OCI-LY3 (cell line): ENCODE results near the gene VPS35L.

Experiments used
- EZH2phosphoT487 ChIP-seq: fragments of 200-600 bp; shearing (Covaris generic); IDR thresholded peaks from 2 replicates; pipeline ENCODE4 v1.6.1; 2018; ENCODE audit warnings: antibody characterized with exemption, mixed run types, low read depth
- TF ChIP-seq, protein P1 (sequence below): fragments of 200-600, 300-600 bp; sonication (generic); IDR thresholded peaks from 2 replicates; pipeline ENCODE4 v1.5.1; 2014; ENCODE audit warnings: antibody characterized with exemption, low read length, low read depth

DNA sequence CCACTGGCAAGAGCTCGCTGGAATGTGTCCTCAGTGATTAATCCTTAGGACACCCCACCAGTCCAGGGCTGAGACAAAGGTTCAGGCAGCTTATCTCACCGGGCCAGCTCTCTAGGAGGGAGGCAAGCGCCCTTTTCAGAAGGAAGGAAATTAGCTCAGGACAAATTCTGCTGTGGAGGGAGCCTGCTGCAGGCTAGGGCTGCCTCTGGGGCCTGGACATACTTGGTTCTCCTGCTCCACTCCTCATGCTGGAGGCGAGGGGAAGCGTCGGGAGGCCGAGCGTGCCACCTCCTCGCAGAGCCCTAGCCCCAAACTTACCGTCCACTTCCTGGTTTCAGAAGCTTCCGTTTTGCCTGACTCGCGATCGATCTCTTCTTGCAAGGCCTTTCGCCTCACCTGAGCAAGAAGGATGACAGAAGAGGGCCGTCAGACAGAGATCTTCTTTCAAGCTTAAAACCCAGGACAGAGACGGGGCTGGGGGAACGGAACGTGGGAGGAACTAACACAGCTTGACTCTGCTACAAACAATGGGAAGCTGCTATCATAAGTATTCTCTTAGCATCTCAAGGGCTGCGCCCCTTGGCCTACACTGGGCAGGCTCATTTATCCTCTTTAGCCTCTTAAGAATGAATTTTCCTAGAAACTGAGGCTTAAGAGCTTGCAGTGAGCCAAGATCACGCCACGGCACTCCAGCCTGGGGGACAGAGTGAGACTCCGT is 154.8 kb downstream of the VPS35L start:
- TF ChIP-seq, protein P1, sequence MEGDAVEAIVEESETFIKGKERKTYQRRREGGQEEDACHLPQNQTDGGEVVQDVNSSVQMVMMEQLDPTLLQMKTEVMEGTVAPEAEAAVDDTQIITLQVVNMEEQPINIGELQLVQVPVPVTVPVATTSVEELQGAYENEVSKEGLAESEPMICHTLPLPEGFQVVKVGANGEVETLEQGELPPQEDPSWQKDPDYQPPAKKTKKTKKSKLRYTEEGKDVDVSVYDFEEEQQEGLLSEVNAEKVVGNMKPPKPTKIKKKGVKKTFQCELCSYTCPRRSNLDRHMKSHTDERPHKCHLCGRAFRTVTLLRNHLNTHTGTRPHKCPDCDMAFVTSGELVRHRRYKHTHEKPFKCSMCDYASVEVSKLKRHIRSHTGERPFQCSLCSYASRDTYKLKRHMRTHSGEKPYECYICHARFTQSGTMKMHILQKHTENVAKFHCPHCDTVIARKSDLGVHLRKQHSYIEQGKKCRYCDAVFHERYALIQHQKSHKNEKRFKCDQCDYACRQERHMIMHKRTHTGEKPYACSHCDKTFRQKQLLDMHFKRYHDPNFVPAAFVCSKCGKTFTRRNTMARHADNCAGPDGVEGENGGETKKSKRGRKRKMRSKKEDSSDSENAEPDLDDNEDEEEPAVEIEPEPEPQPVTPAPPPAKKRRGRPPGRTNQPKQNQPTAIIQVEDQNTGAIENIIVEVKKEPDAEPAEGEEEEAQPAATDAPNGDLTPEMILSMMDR = no peak
- no peak for TF ChIP-seq EZH2phosphoT487
